DND-41 (cell line): ENCODE measurements around the gene SELENOW.

ENCODE experiments used
- EZH2 ChIP-seq: IDR thresholded peaks from 3 replicates; pipeline ENCODE4 v1.6.1; 2012; ENCODE audit warnings: borderline replicate concordance, low read depth, mild to moderate bottlenecking, moderate library complexity, low read length, inconsistent platforms; ENCODE audit not compliant: severe bottlenecking
- TF ChIP-seq, protein P1 (sequence below): IDR thresholded peaks from 2 replicates; pipeline ENCODE4 v1.5.1; 2012; ENCODE audit warnings: borderline replicate concordance, low read length, moderate library complexity, mild to moderate bottlenecking; ENCODE audit not compliant: poor library complexity, severe bottlenecking; ENCODE audit errors: extremely low read depth

DNA sequence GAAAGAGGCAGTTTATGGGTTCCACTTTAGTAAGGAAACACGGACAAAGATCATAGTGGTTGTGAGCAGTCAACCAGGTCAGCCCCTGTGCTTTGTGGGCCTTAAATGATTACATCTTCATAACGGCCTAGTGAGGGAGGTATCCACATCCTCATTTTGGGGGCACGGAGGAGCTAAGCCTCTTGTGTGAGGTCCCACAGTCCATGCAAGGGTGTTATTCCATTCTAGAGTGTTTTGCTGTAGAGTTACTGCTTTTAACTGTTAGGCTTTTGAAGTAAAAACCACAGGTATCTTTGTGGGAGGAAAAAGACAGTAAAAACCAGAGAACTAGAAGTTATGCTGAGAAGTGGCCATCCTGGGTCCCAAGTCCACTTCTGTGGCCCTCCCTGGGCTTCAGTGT, 29.2 kb upstream of the SELENOW start:
- TF ChIP-seq, protein P1, sequence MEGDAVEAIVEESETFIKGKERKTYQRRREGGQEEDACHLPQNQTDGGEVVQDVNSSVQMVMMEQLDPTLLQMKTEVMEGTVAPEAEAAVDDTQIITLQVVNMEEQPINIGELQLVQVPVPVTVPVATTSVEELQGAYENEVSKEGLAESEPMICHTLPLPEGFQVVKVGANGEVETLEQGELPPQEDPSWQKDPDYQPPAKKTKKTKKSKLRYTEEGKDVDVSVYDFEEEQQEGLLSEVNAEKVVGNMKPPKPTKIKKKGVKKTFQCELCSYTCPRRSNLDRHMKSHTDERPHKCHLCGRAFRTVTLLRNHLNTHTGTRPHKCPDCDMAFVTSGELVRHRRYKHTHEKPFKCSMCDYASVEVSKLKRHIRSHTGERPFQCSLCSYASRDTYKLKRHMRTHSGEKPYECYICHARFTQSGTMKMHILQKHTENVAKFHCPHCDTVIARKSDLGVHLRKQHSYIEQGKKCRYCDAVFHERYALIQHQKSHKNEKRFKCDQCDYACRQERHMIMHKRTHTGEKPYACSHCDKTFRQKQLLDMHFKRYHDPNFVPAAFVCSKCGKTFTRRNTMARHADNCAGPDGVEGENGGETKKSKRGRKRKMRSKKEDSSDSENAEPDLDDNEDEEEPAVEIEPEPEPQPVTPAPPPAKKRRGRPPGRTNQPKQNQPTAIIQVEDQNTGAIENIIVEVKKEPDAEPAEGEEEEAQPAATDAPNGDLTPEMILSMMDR, result no peak
- no peak for TF ChIP-seq EZH2
